Tibial artery (tissue), 4 donors: ENCODE results near the gene SOST.

Experiments used
- DNase-seq, 2 donors: peaks; one replicate each; pipeline ENCODE4 v3.0.0-alpha.2; 2019
- H3K27ac ChIP-seq, 2 donors: fragments of 200-600 bp; sonication (generic) in 1 of 2; 1 replicate in 1 of 2; 2 replicates in 1 of 2; pipeline ENCODE4 v1.5.1; 2018 to 2019; ENCODE audit warnings: mild to moderate bottlenecking in 1 of 2
- H3K27me3 ChIP-seq, 2 donors: fragments of 200-600 bp; sonication (generic) in 1 of 2; one replicate each; pipeline versions ENCODE4 v1.5.1 to v1.6.0; 2016 to 2019
- H3K36me3 ChIP-seq, 3 donors: fragments of 200-600 bp; sonication (generic) in 2 of 3; one replicate each; pipeline ENCODE4 v1.5.1; 2016 to 2019; ENCODE audit warnings: mild to moderate bottlenecking in 2 of 3
- H3K4me1 ChIP-seq, 4 donors: fragments of 200-600 bp; sonication (generic) in 2 of 4; 1 replicate in 3 of 4; 2 replicates in 1 of 4; pipeline ENCODE4 v1.5.1; 2016 to 2019
- H3K4me3 ChIP-seq, 2 donors: fragments of 200-600 bp; sonication (generic) in 1 of 2; 1 replicate in 1 of 2; 2 replicates in 1 of 2; pipeline ENCODE4 v1.5.1; 2018 to 2019; ENCODE audit warnings: mild to moderate bottlenecking in 2 of 2
- H3K9me3 ChIP-seq, 3 donors: fragments of 200-600 bp; sonication (generic) in 1 of 3; one replicate each; pipeline ENCODE4 v1.5.1; 2016 to 2019
- intact Hi-C: fragments of 100-400 bp; cut with DNase I; formaldehyde crosslinking; loops from one replicate; pipeline ENCODE4 v1.15.0; 2023; ENCODE audit warnings: low total_unique reads
- TF ChIP-seq, protein P1 (sequence below), 2 experiments: fragments of 200-600 bp in 1 of 2; fragments of 450-650 bp in 1 of 2; IDR thresholded peaks; one replicate each; pipeline ENCODE4 v1.5.1; 2017 to 2019; ENCODE audit warnings: antibody characterized with exemption in 2 of 2, mild to moderate bottlenecking in 1 of 2, moderate library complexity in 1 of 2

The SOST gene

DNA sequence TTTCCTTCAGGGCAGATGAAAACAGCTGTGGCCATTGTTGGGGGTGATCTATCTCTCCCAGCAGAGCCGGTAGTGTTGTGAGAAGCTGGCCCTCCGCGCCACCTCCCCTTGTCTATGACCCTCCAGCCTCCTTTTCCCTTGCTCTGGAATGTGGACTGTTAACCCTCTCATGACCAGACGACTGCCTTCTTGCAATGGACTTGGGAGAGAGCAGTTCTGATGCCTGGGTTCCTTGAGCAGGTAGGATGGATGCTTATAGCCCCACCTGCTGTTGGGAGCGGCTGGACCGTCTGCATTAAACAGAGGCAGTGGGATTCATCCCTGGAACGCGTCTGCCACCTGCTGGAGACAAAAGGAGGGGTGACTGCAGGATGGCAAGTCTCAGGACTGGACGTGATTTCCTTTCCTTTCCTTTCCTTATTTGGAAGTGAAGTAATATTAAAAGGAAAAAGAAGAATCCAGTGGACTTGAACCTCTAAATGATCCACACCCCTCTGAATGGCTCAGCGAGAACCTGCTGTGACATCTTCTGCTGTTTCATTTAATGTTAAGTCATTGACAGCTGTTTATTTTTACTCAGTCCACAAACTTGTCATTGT, 1.8 kb upstream of the SOST start:
- Histone ChIP-seq H3K4me1 (peaks cover 4 to 63% (median 24%) of the 10 kb centered on the region in 4 donors), H3K9me3 (no peaks in the 10 kb centered on the region), H3K27me3 (no peaks in the 10 kb centered on the region), H3K27ac (peak overlapping the region; percentile 7 to 76), H3K4me3 (no peak overlapping the region), H3K36me3 (no peaks in the 10 kb centered on the region)
- peak; percentile 95 to 97 for DNase-seq
- TF ChIP-seq, protein P1, sequence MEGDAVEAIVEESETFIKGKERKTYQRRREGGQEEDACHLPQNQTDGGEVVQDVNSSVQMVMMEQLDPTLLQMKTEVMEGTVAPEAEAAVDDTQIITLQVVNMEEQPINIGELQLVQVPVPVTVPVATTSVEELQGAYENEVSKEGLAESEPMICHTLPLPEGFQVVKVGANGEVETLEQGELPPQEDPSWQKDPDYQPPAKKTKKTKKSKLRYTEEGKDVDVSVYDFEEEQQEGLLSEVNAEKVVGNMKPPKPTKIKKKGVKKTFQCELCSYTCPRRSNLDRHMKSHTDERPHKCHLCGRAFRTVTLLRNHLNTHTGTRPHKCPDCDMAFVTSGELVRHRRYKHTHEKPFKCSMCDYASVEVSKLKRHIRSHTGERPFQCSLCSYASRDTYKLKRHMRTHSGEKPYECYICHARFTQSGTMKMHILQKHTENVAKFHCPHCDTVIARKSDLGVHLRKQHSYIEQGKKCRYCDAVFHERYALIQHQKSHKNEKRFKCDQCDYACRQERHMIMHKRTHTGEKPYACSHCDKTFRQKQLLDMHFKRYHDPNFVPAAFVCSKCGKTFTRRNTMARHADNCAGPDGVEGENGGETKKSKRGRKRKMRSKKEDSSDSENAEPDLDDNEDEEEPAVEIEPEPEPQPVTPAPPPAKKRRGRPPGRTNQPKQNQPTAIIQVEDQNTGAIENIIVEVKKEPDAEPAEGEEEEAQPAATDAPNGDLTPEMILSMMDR (IDR thresholded peaks at IDR 0.05) = peak; percentile 97 to 100
- intact Hi-C loops = no loop called here

DNA sequence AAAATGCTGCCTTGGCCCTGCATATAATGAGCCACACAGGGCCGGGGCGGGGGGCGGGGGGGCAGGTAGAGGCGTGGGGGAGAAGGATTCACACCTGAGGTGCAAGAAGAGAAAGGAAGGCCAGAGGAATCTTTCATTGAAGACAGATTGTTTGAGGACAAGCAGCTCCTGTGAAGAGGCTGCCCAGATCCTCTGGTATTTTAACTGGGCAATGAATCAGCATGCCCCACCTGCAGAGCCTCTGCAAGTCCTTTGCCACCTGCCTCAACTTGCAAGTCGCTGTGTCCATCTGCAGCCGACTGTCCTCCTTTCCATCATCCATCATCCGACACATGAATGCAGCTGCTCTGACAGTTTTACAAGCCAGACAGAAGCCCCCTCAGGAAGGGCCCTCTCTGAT, 1.2 kb upstream of the SOST start:
- H3K9me3 ChIP-seq = no peaks in the 10 kb centered on the region
- TF ChIP-seq, protein P1 (IDR thresholded peaks at IDR 0.05) = no peak
- no peaks in the 10 kb centered on the region for H3K36me3 ChIP-seq
- no peak overlapping the region for H3K4me3 ChIP-seq
- no peak for DNase-seq
- no peaks in the 10 kb centered on the region for H3K27me3 ChIP-seq
- peaks cover 8 to 68% (median 29%) of the 10 kb centered on the region in 4 donors for H3K4me1 ChIP-seq
- intact Hi-C loops = loop anchor here (2.0 kb wide), 1 partner anchor 65 kb away; no protein-coding TSS in a partner anchor
- peak overlapping the region in 1 of 2 donors; percentile 76 for H3K27ac ChIP-seq

DNA sequence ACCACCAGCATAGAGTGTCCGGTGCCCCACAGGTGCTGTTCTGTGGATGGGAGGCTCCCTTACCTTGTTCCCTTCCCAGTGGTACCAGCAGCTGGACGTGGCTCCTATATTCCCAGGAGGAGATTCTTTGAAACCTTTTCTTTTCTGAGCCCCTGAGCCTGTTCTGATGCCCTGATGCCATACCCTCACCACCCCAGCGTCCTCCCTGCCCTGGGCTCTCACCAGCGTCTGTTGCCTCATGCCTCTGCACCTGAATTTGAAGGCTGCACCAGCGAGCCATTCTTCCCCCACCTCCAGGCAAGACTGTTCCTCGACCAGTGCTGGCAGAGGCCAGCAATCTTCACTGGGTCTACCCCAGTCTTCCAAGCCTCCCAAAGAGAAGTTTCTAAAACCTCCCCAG, 505 bp downstream of the SOST start:
- TF ChIP-seq, protein P1 (IDR thresholded peaks at IDR 0.05) = no peak
- intact Hi-C loops = loop anchor here (2.0 kb wide), 1 partner anchor 63 kb away; no protein-coding TSS in a partner anchor
- Histone ChIP-seq H3K27me3 (no peaks in the 10 kb centered on the region), H3K27ac (peak overlapping the region; percentile 61 to 76), H3K36me3 (no peaks in the 10 kb centered on the region), H3K4me3 (peak overlapping the region; percentile 17 to 18), H3K4me1 (peaks cover 8 to 70% (median 38%) of the 10 kb centered on the region in 4 donors), H3K9me3 (no peaks in the 10 kb centered on the region)
- DNase-seq = no peak

DNA sequence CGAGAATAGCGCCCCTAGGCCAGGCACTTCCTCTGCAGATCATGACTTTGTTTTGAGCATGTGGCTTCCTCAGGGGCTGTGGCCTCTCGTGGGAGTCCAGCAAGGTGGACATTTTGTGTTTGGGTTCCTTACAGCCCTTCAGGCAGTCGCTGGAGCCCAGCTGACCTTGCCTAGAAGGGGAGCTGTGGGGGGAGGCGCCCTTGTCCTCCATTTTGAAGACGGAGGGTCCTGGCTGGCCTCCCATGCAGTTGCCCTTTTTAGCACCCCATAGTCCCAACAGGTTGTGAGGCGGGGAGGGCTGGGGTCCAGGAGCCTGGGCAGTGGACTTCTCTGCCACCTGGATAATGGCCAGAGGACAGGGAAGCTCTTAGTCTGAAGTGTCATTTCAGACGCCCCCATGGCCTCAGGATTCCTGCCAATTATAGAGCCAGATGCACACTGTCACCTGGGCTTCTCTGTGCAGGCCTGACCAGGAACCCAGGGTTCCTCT, 1.4 kb downstream of the SOST start:
- H3K4me3 ChIP-seq = no peak overlapping the region
- DNase-seq = no peak
- H3K36me3 ChIP-seq = no peaks in the 10 kb centered on the region
- TF ChIP-seq, protein P1 (IDR thresholded peaks at IDR 0.05) = no peak
- no peaks in the 10 kb centered on the region for H3K9me3 ChIP-seq
- intact Hi-C loops = no loop called here
- H3K27ac ChIP-seq = peak overlapping the region in 1 of 2 donors; percentile 76
- H3K4me1 ChIP-seq = peaks cover 8 to 65% (median 37%) of the 10 kb centered on the region in 4 donors
- no peaks in the 10 kb centered on the region for H3K27me3 ChIP-seq

DNA sequence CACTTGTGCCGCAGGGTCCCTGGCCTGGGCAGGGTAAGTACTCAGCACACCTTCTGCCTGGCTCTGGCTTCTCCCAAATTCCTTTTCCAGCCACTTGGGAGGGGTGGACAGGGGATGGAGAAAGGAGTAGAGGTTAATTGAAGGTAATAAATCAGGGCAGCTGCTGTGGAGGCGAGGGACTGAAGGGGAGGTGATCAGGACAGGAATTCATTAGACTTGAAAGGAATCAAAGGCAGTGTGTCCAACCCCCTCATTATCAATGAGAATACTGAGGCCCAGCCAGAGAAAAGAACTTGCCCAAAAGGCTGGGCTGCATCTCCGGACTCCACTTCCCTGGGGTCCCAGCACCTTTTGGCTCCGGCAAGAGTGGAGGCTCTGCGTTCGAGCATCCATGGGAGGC, 2.4 kb downstream of the SOST start:
- Histone ChIP-seq H3K36me3 (no peaks in the 10 kb centered on the region), H3K9me3 (no peaks in the 10 kb centered on the region), H3K27me3 (no peaks in the 10 kb centered on the region), H3K27ac (peak overlapping the region; percentile 9 to 76), H3K4me1 (peaks cover 8 to 65% (median 37%) of the 10 kb centered on the region in 4 donors), H3K4me3 (no peak overlapping the region)
- DNase-seq = no peak
- TF ChIP-seq, protein P1 (IDR thresholded peaks at IDR 0.05) = no peak
- intact Hi-C loops = no loop called here
